Activated naive CD4-positive, alpha-beta T cell treated with anti-CD3 and anti-CD28 coated beads, Interleukin-2, amount 50 U/mL, for 24 hours (primary cell): ENCODE results near the gene OSBPL1A.
"Not testable (repeated sequence)": the region's sequence is repeated elsewhere in the genome, so short reads cannot be mapped to it uniquely, and the experiment has no call there.

Source experiments
- H3K27ac Mint-ChIP-seq: one replicate; pipeline ENCODE4 v1.8.0; 2021; ENCODE audit warnings: mild to moderate bottlenecking, mixed read lengths
- H3K27me3 Mint-ChIP-seq: one replicate; pipeline ENCODE4 v1.8.0; 2021; ENCODE audit warnings: mixed read lengths
- H3K36me3 Mint-ChIP-seq: one replicate; pipeline ENCODE4 v1.8.0; 2021; ENCODE audit warnings: mixed read lengths
- H3K4me1 Mint-ChIP-seq: one replicate; pipeline ENCODE4 v1.8.0; 2021; ENCODE audit warnings: mixed read lengths
- H3K4me3 Mint-ChIP-seq: one replicate; pipeline ENCODE4 v1.8.0; 2021; ENCODE audit warnings: mild to moderate bottlenecking, mixed read lengths
- H3K9me3 Mint-ChIP-seq: one replicate; pipeline ENCODE4 v1.8.0; 2021; ENCODE audit warnings: mixed read lengths

Gene OSBPL1A

DNA sequence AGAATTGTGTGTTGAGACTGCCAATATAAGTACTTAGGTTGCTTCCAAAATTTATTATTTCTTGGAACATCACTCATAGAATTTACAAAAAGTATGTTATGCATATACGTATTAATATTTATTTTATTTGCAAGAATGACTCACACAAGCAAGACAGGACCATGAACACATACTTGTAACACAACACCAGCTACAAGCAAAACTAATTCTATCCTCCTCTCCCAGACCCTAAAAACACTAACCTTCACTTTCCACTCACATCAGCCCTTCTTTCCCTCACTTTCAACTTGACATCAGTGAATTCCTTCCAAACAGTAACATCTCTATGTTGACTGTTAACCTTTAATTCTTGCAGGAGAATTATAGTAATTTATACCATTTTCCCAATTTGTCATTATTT, 24.3 kb downstream of the OSBPL1A start:
- no peak overlapping the region for H3K27ac Mint-ChIP-seq
- H3K36me3 Mint-ChIP-seq = peaks cover 8% of the 10 kb centered on the region
- H3K27me3 Mint-ChIP-seq = peaks cover 4% of the 10 kb centered on the region
- H3K4me1 Mint-ChIP-seq = peaks cover 23% of the 10 kb centered on the region
- H3K4me3 Mint-ChIP-seq = no peak overlapping the region
- no peaks in the 10 kb centered on the region for H3K9me3 Mint-ChIP-seq

DNA sequence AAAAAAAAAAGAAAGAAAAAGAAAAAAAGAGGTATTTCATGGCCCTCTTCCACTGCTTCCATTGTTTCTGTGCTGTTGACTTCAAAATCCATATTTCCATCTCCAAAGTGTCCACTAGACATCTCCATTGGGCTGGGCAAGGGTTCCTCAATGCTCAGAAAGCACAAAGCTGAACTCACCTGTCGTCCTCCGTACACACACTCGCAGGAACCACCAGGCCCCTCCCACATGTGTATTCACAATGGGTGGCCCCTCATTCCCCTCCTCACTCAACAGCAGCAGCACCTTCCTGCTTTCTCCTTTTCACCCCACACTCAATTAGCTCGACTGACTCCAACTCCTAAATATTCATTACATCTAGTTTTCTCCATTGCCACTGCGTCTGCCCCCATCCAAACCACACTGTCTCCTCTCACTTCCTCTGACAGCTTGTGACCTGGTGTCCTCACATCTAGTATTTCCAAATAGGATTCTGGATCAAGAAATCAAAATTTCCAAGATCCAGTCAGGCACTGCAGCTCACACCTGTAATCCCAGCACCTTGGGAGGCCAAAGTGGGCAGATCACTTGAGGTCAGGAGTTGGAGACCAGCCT, 25.2 kb downstream of the OSBPL1A start:
- Mint-ChIP-seq H3K4me1 (peaks cover 25% of the 10 kb centered on the region), H3K4me3 (no peak overlapping the region), H3K36me3 (peaks cover 8% of the 10 kb centered on the region), H3K27ac (no peak overlapping the region), H3K27me3 (peaks cover 4% of the 10 kb centered on the region), H3K9me3 (no peaks in the 10 kb centered on the region)

DNA sequence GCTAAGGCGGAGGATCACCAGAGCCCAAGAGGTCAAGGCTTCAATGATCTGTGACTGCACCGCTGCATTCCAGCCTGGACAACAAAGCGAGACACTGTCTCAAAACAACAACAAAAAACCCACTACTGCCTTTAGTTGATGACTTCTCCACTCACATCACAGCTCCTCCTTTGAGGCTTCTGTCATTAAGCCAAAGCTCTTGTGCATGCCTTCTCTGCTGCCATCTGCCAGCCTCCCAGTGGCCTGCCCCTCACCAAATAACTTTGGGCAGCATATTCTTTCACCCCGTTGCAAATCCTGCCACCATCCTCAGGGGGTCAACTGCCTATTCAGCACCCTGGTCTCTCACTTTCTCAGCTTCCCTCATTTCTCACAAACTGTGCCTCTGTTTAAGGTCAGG, 27.5 kb downstream of the OSBPL1A start:
- peaks cover 4% of the 10 kb centered on the region for H3K27me3 Mint-ChIP-seq
- no peaks in the 10 kb centered on the region for H3K9me3 Mint-ChIP-seq
- H3K36me3 Mint-ChIP-seq = peaks cover 5% of the 10 kb centered on the region
- H3K4me3 Mint-ChIP-seq = no peak overlapping the region
- no peak overlapping the region for H3K27ac Mint-ChIP-seq
- H3K4me1 Mint-ChIP-seq = peaks cover 25% of the 10 kb centered on the region

DNA sequence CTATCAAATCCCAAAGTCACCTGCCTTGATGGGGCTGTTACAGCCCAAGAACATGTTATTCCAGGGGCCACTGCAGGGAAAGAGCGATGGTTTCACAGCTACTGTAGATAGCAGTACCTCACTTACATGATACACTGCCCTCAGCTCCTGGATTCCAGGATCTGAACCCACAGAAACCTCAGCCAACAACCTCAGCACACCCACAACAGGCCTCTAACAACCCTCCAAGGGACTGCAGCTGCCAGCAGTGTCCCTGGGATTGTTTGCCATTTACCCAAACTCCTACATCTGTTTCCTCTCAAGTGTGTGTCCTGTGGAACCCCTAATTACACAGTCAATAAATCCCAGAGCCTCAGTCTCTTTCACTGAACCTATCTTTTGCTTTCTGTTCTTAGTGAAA, 28.2 kb downstream of the OSBPL1A start:
- no peak overlapping the region for H3K27ac Mint-ChIP-seq
- H3K4me3 Mint-ChIP-seq = no peak overlapping the region

DNA sequence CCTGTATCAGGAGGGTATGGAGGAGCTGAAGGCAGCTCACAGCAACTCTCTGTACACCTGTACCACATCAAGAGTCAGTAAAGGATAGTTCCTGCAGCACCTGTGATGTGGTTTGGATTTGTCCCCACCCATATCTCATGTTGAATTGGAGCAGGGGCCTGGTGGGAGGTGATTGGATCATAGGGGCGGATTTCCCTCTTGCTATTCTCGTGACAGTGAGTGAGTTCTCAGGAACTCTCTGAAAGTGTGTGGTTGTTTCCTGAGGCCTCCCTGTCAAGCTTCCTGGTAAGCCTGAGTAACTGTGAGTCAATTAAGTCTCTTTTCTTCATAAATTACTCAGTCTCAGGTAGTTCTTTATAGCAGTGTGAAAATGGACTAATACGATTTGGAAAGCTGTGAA, 28.9 kb downstream of the OSBPL1A start:
- H3K9me3 Mint-ChIP-seq = no peaks in the 10 kb centered on the region
- peaks cover 5% of the 10 kb centered on the region for H3K36me3 Mint-ChIP-seq
- peaks cover 4% of the 10 kb centered on the region for H3K27me3 Mint-ChIP-seq
- peak overlapping the region; percentile 84 for H3K27ac Mint-ChIP-seq
- peak overlapping the region; percentile 19 for H3K4me3 Mint-ChIP-seq
- H3K4me1 Mint-ChIP-seq = peaks cover 25% of the 10 kb centered on the region

More for the DNA sequence above, 28.2 kb downstream of the OSBPL1A start:
- Mint-ChIP-seq H3K27me3 (peaks cover 4% of the 10 kb centered on the region), H3K36me3 (peaks cover 5% of the 10 kb centered on the region), H3K9me3 (no peaks in the 10 kb centered on the region), H3K4me1 (peaks cover 25% of the 10 kb centered on the region)

DNA sequence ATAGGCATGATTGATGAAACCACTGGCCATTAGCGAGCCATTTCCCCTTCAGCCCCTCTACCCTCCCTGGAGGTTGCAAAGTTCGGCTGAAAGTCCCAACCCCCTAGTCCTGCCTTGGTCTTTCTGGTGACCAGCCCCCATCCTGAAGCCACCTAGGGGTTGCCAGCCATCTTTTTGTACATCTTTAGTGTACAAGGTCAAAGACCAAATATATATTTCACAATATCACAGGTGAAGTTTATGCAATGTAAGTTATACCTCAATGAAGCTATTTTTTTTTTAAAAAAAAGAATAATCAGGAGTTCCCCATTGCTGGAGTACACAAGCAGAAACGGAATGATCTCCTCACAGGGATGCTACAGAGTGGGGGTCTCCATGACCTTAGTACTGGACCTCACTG, 31.3 kb downstream of the OSBPL1A start:
- peaks cover 3% of the 10 kb centered on the region for H3K36me3 Mint-ChIP-seq
- no peak overlapping the region for H3K27ac Mint-ChIP-seq
- no peaks in the 10 kb centered on the region for H3K9me3 Mint-ChIP-seq
- H3K4me3 Mint-ChIP-seq = no peak overlapping the region
- H3K4me1 Mint-ChIP-seq = peaks cover 25% of the 10 kb centered on the region
- no peaks in the 10 kb centered on the region for H3K27me3 Mint-ChIP-seq

DNA sequence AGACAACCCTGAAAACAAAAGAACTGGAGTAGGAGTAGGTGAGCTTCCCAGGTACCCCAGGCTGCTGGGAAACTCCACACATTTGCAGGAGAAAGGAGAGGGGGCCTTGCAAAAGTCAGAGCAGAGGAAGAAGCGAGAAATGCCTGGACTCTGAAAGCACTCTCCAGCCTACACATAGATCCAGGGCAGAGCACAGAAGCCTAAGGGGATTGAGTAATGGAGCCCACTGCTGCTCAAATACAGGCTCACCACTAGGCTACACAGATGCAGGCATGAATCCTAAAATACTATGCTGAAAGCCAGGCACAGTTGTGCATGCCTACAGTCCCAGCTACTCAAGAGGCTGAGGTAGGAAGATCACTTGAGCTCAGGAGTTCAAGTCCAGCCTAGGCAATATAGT, 33.4 kb downstream of the OSBPL1A start:
- H3K27me3 Mint-ChIP-seq = no peaks in the 10 kb centered on the region
- H3K4me3 Mint-ChIP-seq = no peak overlapping the region
- H3K36me3 Mint-ChIP-seq = no peaks in the 10 kb centered on the region
- no peaks in the 10 kb centered on the region for H3K9me3 Mint-ChIP-seq
- peaks cover 10% of the 10 kb centered on the region for H3K4me1 Mint-ChIP-seq
- no peak overlapping the region for H3K27ac Mint-ChIP-seq

DNA sequence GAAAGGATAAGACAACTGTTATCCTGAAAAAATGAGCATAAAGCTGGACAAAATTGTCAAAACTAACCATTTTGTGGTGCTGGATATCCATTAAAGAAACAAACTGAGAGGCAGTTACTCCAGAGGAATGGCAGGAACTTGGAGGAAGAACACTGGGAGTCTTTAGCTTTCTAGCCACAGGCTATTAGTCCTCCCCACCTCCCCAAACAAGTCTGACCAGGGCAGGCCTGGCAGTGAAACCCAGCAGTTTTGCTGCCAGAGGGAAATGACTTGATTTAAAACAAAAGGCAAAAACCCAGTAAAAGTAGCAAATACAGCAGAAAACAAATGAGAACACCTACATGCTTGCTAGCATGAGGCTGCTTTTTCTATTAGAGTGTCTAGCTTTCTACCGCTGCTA, 34.9 kb downstream of the OSBPL1A start:
- Mint-ChIP-seq H3K27me3 (no peaks in the 10 kb centered on the region), H3K36me3 (no peaks in the 10 kb centered on the region), H3K9me3 (no peaks in the 10 kb centered on the region), H3K4me1 (no peaks in the 10 kb centered on the region), H3K4me3 (no peak overlapping the region), H3K27ac (no peak overlapping the region)

DNA sequence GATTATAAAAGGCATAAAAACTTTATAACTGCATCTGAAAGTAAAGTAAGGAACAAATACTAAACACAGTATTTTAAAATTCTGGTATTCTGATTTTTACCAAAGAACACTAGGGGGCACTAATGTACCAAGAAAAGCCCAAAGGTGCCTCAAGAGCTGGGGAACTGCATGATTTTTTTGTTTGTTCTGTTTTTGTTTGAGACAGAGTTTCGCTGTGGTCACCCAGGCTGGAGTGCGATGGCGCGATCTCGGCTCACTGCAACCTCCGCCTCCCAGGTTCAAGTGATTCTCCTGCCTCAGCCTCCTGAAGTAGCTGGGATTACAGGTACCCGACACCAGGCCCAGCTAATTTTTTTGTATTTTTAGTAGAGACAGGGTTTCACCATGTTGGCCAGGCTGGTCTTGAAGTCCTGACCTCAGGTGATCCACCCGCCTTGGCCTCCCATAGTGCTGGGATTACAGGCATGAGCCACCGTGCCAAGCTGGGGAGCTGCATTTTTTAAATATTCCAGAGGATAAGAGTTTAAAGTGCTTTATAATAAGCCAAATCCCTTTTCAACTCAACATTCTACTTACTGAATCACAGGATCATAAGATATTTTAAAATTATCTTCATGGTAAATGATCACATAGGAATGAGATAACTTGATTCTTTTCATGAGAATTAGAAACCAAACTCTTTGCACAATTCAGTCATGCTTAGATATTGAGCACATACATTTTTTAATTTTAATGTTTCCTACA, 37.7 kb downstream of the OSBPL1A start:
- not testable (repeated sequence) for H3K4me1 Mint-ChIP-seq, H3K4me3 Mint-ChIP-seq, H3K27me3 Mint-ChIP-seq, H3K27ac Mint-ChIP-seq, H3K9me3 Mint-ChIP-seq, H3K36me3 Mint-ChIP-seq

DNA sequence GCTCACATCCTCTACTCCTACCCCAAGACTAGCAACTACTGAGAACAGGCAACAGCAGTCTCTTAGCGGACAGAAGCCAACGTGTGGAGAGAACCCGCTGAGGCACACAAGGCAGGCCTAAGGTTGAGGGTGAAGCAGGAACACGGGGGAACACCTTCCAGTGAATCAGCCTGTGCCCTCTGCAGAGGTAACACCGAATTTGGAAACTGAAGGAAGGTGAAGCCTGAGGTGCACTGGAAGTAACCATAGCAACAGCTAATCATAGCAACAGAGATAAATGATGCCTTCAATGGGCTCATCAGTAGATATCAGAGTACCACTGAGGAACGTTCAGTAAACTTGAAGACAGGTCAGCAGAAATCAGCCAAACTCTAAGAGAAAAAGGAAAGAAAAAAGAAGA, 43.3 kb downstream of the OSBPL1A start:
- H3K27ac Mint-ChIP-seq = no peak overlapping the region
- H3K36me3 Mint-ChIP-seq = no peaks in the 10 kb centered on the region
- H3K27me3 Mint-ChIP-seq = no peaks in the 10 kb centered on the region
- H3K9me3 Mint-ChIP-seq = no peaks in the 10 kb centered on the region
- no peak overlapping the region for H3K4me3 Mint-ChIP-seq
- H3K4me1 Mint-ChIP-seq = no peaks in the 10 kb centered on the region

DNA sequence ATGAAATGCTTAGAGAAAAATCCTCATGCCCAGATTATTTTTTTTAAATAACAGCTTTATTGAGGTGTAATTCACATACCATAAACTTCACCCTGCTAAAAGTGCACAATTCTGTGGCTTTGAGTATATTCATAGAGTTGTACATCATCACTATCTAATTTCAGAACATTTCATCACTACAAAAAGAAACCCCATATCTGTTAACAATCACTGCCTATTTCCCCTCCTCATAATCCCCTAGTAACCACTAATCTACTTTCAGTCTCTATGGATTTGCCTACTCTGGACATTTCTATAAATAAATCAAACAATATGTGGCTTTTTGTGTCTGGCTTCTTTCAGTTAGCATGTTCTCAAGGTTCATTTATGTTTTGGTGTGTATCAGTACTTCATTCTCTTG, 51.4 kb downstream of the OSBPL1A start:
- no peak overlapping the region for H3K4me3 Mint-ChIP-seq
- H3K36me3 Mint-ChIP-seq = peaks cover 2% of the 10 kb centered on the region
- H3K9me3 Mint-ChIP-seq = no peaks in the 10 kb centered on the region
- no peaks in the 10 kb centered on the region for H3K4me1 Mint-ChIP-seq
- H3K27ac Mint-ChIP-seq = no peak overlapping the region
- no peaks in the 10 kb centered on the region for H3K27me3 Mint-ChIP-seq

DNA sequence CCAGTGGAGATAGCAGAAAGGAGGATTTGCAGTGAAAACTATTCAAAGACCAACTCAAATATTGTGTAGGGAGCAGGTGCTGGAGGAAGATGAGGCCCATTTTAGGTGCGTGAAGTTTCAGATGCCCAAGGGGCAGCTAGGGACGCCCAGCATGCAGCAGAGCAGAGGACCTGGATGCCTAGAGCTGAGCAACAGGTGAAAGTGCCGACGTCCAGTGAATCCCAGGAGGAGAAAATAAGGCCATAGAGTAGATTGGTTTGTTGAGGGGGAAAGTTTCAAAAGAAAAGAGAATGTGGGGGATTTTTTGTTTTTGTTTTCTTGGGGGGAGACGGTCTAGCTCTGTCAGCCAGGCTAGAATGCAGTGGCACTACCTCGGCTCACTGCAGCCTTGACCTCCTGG, 53.1 kb downstream of the OSBPL1A start:
- Mint-ChIP-seq H3K36me3 (peaks cover 2% of the 10 kb centered on the region), H3K27ac (no peak overlapping the region), H3K4me3 (no peak overlapping the region), H3K4me1 (no peaks in the 10 kb centered on the region), H3K9me3 (no peaks in the 10 kb centered on the region), H3K27me3 (no peaks in the 10 kb centered on the region)

DNA sequence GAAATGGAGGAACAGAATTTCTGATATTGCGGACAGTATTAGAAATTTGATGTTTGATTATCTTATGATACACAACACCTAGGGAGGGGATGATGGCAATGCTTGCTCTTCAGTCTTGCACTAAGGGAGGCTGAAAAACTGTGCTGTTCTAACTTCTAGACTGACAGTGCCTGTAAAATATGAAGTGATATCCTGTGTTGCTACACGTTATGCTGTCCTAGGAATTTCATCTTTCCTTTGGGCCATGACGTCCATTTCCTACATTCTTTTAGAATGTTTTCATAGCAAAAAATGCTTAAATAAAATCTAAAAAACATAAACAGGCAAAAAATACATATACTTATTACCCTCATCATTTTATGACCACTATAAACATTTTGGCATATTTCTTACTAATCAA, 55.3 kb downstream of the OSBPL1A start:
- no peak overlapping the region for H3K27ac Mint-ChIP-seq
- H3K9me3 Mint-ChIP-seq = no peaks in the 10 kb centered on the region

DNA sequence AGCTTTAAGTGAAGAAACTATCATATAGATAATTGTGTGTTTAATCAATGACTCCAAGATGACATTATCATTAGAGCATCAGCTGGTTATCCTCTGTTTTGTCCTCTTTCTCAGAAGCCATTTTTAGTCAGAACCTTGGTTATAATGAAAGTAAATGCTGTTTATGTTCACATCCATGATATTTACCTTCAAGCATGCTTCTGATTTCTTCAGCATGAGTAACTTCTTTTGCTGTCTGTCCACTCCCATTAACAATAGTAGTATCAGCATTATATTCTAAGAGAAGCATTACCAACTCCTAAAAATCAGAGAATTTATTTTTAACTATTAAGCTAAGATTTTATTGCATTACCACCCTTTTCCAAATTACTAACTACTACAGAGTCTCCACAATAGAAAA, 56.3 kb downstream of the OSBPL1A start:
- Mint-ChIP-seq H3K27ac (no peak overlapping the region), H3K27me3 (no peaks in the 10 kb centered on the region), H3K4me1 (no peaks in the 10 kb centered on the region), H3K9me3 (no peaks in the 10 kb centered on the region), H3K4me3 (no peak overlapping the region), H3K36me3 (peaks cover 2% of the 10 kb centered on the region)

More for the DNA sequence above, 55.3 kb downstream of the OSBPL1A start:
- H3K4me1 Mint-ChIP-seq = no peaks in the 10 kb centered on the region
- no peaks in the 10 kb centered on the region for H3K27me3 Mint-ChIP-seq
- no peak overlapping the region for H3K4me3 Mint-ChIP-seq
- peaks cover 2% of the 10 kb centered on the region for H3K36me3 Mint-ChIP-seq

DNA sequence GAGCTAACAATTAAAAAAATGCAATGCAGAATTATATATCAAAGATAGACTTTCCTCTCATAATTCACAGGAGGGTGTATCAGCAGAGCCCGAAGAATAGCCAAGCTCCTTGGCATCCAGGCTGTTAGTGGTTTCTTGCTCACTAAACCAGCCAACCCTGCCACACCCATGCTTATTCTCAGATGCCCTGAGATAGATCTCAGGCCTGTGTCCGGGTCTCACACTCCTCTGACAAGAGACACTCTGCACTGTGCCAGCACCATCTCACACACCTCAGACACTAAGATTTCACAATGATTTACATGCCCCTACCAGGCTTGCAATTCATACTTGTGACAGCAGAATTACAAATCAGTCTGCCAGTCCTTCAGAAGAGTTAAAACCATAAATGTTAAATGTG, 64.5 kb downstream of the OSBPL1A start:
- peaks cover 4% of the 10 kb centered on the region for H3K36me3 Mint-ChIP-seq
- H3K27me3 Mint-ChIP-seq = no peaks in the 10 kb centered on the region
- no peak overlapping the region for H3K4me3 Mint-ChIP-seq
- H3K9me3 Mint-ChIP-seq = no peaks in the 10 kb centered on the region
- H3K27ac Mint-ChIP-seq = no peak overlapping the region
- H3K4me1 Mint-ChIP-seq = no peaks in the 10 kb centered on the region

DNA sequence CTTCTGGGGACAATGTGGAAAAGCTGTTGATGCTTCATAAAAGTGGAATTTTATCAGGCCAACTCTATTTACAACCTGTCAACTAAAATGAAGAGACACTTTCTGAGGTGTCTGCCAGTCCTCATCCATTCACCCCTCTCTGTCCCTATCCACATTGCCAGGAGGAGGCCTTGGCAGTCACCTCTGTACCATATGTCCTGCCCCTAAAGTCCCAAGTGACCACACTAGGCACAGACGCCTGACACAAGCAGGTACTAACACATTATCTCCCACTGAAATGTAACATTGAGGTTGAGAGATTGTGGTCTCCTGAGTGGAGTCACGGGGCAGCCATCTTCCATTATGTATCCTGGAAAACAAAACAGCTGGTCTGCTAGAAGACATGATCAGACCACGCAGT, 71.4 kb downstream of the OSBPL1A start:
- H3K27me3 Mint-ChIP-seq = no peaks in the 10 kb centered on the region
- H3K4me3 Mint-ChIP-seq = no peak overlapping the region
- H3K9me3 Mint-ChIP-seq = no peaks in the 10 kb centered on the region
- H3K4me1 Mint-ChIP-seq = no peaks in the 10 kb centered on the region
- H3K27ac Mint-ChIP-seq = no peak overlapping the region
- H3K36me3 Mint-ChIP-seq = no peaks in the 10 kb centered on the region
